ENCODE data around the gene MEF2D. TPM values are rescaled to one million over a fixed set of nuclear protein-coding genes. Genes with fewer than 3 reads are reported as not detected.

The MEF2D gene
- total RNA-seq, 1 experiment from 2014 or later = 17.3 TPM

DNA sequence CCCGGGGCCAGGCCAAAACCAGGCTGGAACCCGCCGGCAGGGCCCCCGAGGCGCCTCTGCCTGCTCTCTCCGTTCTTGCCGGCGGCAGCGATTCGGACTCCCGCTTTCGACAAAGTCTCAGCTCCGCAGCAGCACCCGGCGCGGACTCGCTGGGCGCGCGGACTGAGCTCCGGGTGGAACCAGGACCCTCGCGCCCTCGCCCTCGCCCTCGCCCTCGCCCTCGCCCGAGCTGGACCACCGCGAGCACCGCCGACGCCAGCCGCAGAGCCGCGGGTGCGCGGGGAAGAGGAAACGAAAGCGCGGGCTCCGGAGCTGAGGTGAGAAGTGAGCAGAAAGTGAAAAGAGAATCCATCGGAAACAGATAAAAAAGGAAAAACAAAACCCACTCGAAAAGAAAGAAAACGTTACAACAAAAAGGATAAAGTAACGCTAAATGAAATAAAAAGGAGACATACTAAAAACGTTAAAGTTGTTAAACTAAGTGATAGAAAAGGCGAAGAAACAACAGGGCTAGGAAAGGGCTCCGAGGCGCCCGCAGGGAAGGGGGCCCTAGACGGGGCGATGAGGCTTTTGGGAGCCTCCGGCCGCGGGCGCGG is 64.9 kb downstream of the MEF2D start:
- Histone ChIP-seq H3K36me3 (ENCODE audit: low read depth, low read length) (no peaks in the 10 kb centered on the region), H2AFZ (ENCODE audit: low read length) (no peak overlapping the region), H3K27me3 (ENCODE audit: low read length) (peaks cover 97% of the 10 kb centered on the region), H3K4me1 (ENCODE audit: insufficient read depth, low read length) (no peaks in the 10 kb centered on the region), H3F3A (ENCODE audit: low read length, unreplicated experiment) (no peaks in the 10 kb centered on the region), H3K27ac (ENCODE audit: low read length) (no peak overlapping the region), H3K4me2 (ENCODE audit: low read length) (no peak overlapping the region), H4K20me1 (ENCODE audit: low read length) (no peaks in the 10 kb centered on the region), H3K9ac (ENCODE audit: low read length) (no peak overlapping the region), H3K4me3 (ENCODE audit: low read length) (no peak overlapping the region), H3K79me2 (ENCODE audit: low read length) (no peaks in the 10 kb centered on the region), H3K9me2 (replicated peaks; ENCODE audit: low read length) (no peaks in the 10 kb centered on the region), H3K9me3 (ENCODE audit: low read length) (no peaks in the 10 kb centered on the region)
- ATAC-seq (no peak), DNase-seq (no peak)
- TF ChIP-seq EZH2phosphoT487 (IDR thresholded peaks at IDR 0.05; ENCODE audit: borderline replicate concordance, low read length) (no peak), EZH2 (IDR thresholded peaks at IDR 0.05; ENCODE audit: low read length, unreplicated experiment) (no peak)
- TF ChIP-seq, protein P1, sequence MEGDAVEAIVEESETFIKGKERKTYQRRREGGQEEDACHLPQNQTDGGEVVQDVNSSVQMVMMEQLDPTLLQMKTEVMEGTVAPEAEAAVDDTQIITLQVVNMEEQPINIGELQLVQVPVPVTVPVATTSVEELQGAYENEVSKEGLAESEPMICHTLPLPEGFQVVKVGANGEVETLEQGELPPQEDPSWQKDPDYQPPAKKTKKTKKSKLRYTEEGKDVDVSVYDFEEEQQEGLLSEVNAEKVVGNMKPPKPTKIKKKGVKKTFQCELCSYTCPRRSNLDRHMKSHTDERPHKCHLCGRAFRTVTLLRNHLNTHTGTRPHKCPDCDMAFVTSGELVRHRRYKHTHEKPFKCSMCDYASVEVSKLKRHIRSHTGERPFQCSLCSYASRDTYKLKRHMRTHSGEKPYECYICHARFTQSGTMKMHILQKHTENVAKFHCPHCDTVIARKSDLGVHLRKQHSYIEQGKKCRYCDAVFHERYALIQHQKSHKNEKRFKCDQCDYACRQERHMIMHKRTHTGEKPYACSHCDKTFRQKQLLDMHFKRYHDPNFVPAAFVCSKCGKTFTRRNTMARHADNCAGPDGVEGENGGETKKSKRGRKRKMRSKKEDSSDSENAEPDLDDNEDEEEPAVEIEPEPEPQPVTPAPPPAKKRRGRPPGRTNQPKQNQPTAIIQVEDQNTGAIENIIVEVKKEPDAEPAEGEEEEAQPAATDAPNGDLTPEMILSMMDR (conservative IDR thresholded peaks at IDR 0.05; ENCODE audit: low read depth, low read length) = no peak
- CTCF ChIA-PET = no interaction called here
- POLR2A ChIA-PET (ENCODE audit: unreplicated experiment) = no interaction called here
- BruUV-seq (replicated peaks) = no TSS peak
- intact Hi-C loops (cut with micrococcal nuclease) = no loop called here

DNA sequence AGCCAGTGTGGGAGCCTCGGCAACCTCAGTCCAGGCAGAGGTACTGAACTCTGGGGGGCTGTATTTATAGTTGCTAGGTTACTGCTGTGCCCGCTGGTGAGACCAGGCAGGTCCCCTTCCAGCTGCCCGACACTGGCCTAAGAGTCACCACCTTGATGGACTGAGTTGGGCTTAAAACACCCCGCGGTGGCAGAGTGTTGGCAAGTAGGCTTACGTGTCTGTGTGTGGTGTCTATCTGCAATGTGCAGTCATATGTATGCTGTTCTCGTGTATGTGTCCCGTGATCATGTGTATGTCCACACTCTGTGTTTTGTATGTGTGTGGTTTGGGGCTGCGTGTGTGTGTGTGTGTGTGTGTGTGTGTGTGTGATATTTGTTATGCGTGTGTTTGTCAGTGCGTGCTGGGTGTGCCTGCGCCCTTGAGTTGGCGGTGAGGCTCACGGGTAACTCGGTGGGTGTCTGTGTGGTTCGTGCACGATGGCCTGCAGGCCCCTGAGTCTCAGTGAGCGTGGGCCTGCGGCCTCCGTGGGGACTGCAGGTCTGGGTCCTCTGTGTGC is 65.5 kb downstream of the MEF2D start:
- Histone ChIP-seq H3K27me3 (ENCODE audit: low read length) (peaks cover 97% of the 10 kb centered on the region), H3K9me3 (ENCODE audit: low read length) (no peaks in the 10 kb centered on the region), H3K9me2 (replicated peaks; ENCODE audit: low read length) (no peaks in the 10 kb centered on the region), H3K4me2 (ENCODE audit: low read length) (no peak overlapping the region), H3K36me3 (ENCODE audit: low read depth, low read length) (no peaks in the 10 kb centered on the region), H4K20me1 (ENCODE audit: low read length) (no peaks in the 10 kb centered on the region), H2AFZ (ENCODE audit: low read length) (no peak overlapping the region), H3K79me2 (ENCODE audit: low read length) (no peaks in the 10 kb centered on the region), H3K9ac (ENCODE audit: low read length) (no peak overlapping the region), H3K4me3 (ENCODE audit: low read length) (no peak overlapping the region), H3K27ac (ENCODE audit: low read length) (no peak overlapping the region), H3K4me1 (ENCODE audit: insufficient read depth, low read length) (no peaks in the 10 kb centered on the region), H3F3A (ENCODE audit: low read length, unreplicated experiment) (no peaks in the 10 kb centered on the region)
- ChIA-PET POLR2A (ENCODE audit: unreplicated experiment) (no interaction called here), CTCF (no interaction called here)
- DNase-seq = no peak
- intact Hi-C loops (cut with micrococcal nuclease) = no loop called here
- ATAC-seq = no peak
- TF ChIP-seq EZH2phosphoT487 (IDR thresholded peaks at IDR 0.05; ENCODE audit: borderline replicate concordance, low read length) (no peak), EZH2 (IDR thresholded peaks at IDR 0.05; ENCODE audit: low read length, unreplicated experiment) (no peak)
- TF ChIP-seq, protein P1 (conservative IDR thresholded peaks at IDR 0.05; ENCODE audit: low read depth, low read length) = no peak
- BruUV-seq (replicated peaks) = no TSS peak

DNA sequence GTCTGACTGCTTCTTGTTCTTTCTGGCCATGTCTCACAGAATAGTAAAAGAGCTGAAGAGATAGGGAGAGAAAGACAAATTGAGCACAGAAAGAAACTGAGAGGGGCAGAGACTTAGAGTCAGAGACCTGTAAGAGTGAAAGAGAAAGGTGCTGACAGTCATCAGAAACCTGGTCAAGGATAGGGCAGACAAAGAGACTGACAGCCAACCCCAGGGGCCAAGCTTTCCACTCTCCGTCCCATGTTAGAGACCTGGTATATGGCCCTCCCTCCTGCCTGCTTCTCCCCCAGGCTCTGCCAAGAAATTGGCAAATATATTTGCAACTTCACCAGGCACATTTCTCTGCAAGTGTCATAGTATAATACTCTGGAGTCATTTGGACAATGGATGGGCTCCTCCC is 67.0 kb downstream of the MEF2D start:
- no TSS peak for BruUV-seq (replicated peaks)
- no peaks in the 10 kb centered on the region for H3K79me2 ChIP-seq (ENCODE audit: low read length)
- no peaks in the 10 kb centered on the region for H3K9me2 ChIP-seq (replicated peaks; ENCODE audit: low read length)
- DNase-seq (no peak), ATAC-seq (no peak)
- H3K36me3 ChIP-seq (ENCODE audit: low read depth, low read length) = no peaks in the 10 kb centered on the region
- H3F3A ChIP-seq (ENCODE audit: low read length, unreplicated experiment) = no peaks in the 10 kb centered on the region
- H3K9ac ChIP-seq (ENCODE audit: low read length) = no peak overlapping the region
- H4K20me1 ChIP-seq (ENCODE audit: low read length) = no peaks in the 10 kb centered on the region
- H2AFZ ChIP-seq (ENCODE audit: low read length) = no peak overlapping the region
- H3K4me1 ChIP-seq (ENCODE audit: insufficient read depth, low read length) = no peaks in the 10 kb centered on the region
- H3K27ac ChIP-seq (ENCODE audit: low read length) = no peak overlapping the region
- ChIA-PET POLR2A (ENCODE audit: unreplicated experiment) (no interaction called here), CTCF (no interaction called here)
- H3K27me3 ChIP-seq (ENCODE audit: low read length) = peaks cover 97% of the 10 kb centered on the region
- no peak overlapping the region for H3K4me3 ChIP-seq (ENCODE audit: low read length)
- TF ChIP-seq, protein P1 (conservative IDR thresholded peaks at IDR 0.05; ENCODE audit: low read depth, low read length) = no peak
- no peak overlapping the region for H3K4me2 ChIP-seq (ENCODE audit: low read length)
- intact Hi-C loops (cut with micrococcal nuclease) = no loop called here
- no peaks in the 10 kb centered on the region for H3K9me3 ChIP-seq (ENCODE audit: low read length)
